Measurements from ENCODE around the gene SYT6. TPM values are rescaled to one million over a fixed set of nuclear protein-coding genes. Genes with fewer than 3 reads are reported as not detected.

SYT6 gene
- total RNA-seq, 2 experiments from 2014 or later: not detected

GRCh38 chr1:114199017-114199594, 45.4 kb upstream of the SYT6 start:
- no peaks in the 10 kb centered on the region for H4K20me1 ChIP-seq (ENCODE audit: insufficient read depth, low read length)
- POLR2A ChIA-PET: interaction anchor here (1.4 kb wide), 1 partner anchor 72 kb away, joined by 3 read pairs; no protein-coding TSS in a partner anchor

GRCh38 chr1:114196992-114197907, 43.6 kb upstream of the SYT6 start:
- no peaks in the 10 kb centered on the region for H3K79me2 ChIP-seq (ENCODE audit: insufficient read depth, low read depth, low read length)
- DNase-seq (ENCODE audit: low spot score): no peak
- no peak overlapping the region for H3K4me3 ChIP-seq (ENCODE audit: low read depth, low read length, poor library complexity, severe bottlenecking)
- H3K9me2 ChIP-seq (ENCODE audit: insufficient read depth, low read length): no peaks in the 10 kb centered on the region
- ChIA-PET CTCF (ENCODE audit: unreplicated experiment) (no interaction called here), POLR2A (no interaction called here)
- intact Hi-C loops (cut with micrococcal nuclease; ENCODE audit: unreplicated experiment): loop anchor here (10.0 kb wide), 1 partner anchor 62 kb away; no protein-coding TSS in a partner anchor
- H3K4me2 ChIP-seq (ENCODE audit: low read length): no peak overlapping the region
- H3K36me3 ChIP-seq (ENCODE audit: insufficient read depth, low read length): no peaks in the 10 kb centered on the region
- no TSS peak for BruUV-seq (replicated peaks)
- TF ChIP-seq EZH2phosphoT487 (IDR thresholded peaks at IDR 0.05; ENCODE audit: borderline replicate concordance, low read depth, low read length) (no peak), CTCF (conservative IDR thresholded peaks at IDR 0.05; ENCODE audit: low read length) (no peak)
- no peak overlapping the region for H3K27ac ChIP-seq (ENCODE audit: low read depth, low read length, poor library complexity, severe bottlenecking)
- H3K9me3 ChIP-seq (ENCODE audit: low read length): no peaks in the 10 kb centered on the region
- no peaks in the 10 kb centered on the region for H4K20me1 ChIP-seq (ENCODE audit: insufficient read depth, low read length)
- no peak overlapping the region for H2AFZ ChIP-seq (ENCODE audit: low read length)
- no peaks in the 10 kb centered on the region for H3K4me1 ChIP-seq (ENCODE audit: insufficient read depth, low read length, poor library complexity, severe bottlenecking)

More at GRCh38 chr1:114199017-114199594, 45.4 kb upstream of the SYT6 start:
- Histone ChIP-seq H3K27ac (ENCODE audit: low read depth, low read length, poor library complexity, severe bottlenecking) (no peak overlapping the region), H3K9me2 (ENCODE audit: insufficient read depth, low read length) (no peaks in the 10 kb centered on the region), H3K4me2 (ENCODE audit: low read length) (no peak overlapping the region), H2AFZ (ENCODE audit: low read length) (no peak overlapping the region), H3K36me3 (ENCODE audit: insufficient read depth, low read length) (no peaks in the 10 kb centered on the region), H3K9me3 (ENCODE audit: low read length) (no peaks in the 10 kb centered on the region), H3K79me2 (ENCODE audit: insufficient read depth, low read depth, low read length) (no peaks in the 10 kb centered on the region), H3K4me1 (ENCODE audit: insufficient read depth, low read length, poor library complexity, severe bottlenecking) (no peaks in the 10 kb centered on the region), H3K4me3 (ENCODE audit: low read depth, low read length, poor library complexity, severe bottlenecking) (no peak overlapping the region)
- CTCF ChIA-PET (ENCODE audit: unreplicated experiment): no interaction called here
- no TSS peak for BruUV-seq (replicated peaks)
- no peak for DNase-seq (ENCODE audit: low spot score)
- intact Hi-C loops (cut with micrococcal nuclease; ENCODE audit: unreplicated experiment): loop anchor here (10.0 kb wide), 1 partner anchor 64 kb away; no protein-coding TSS in a partner anchor
- no peak for TF ChIP-seq EZH2phosphoT487 (IDR thresholded peaks at IDR 0.05; ENCODE audit: borderline replicate concordance, low read depth, low read length)
- no peak for TF ChIP-seq CTCF (conservative IDR thresholded peaks at IDR 0.05; ENCODE audit: low read length)

Data from OCI-LY7 (cell line).